Activated T-cell treated with anti-CD3 and anti-CD28 coated beads, Interleukin-2, amount 50 U/mL, for 48 hours (primary cell): Measurements from ENCODE around the gene ABAT.
A peak's percentile ranks its signal among the peaks of the same experiment; 100 is the strongest.
"Not testable (repeated sequence)": the region's sequence is repeated elsewhere in the genome, so short reads cannot be mapped to it uniquely, and the experiment has no call there.

Experiments
- DNase-seq, 2 experiments: peaks; one replicate each; pipeline ENCODE4 v3.0.0-alpha.2; 2020

The ABAT gene

DNA sequence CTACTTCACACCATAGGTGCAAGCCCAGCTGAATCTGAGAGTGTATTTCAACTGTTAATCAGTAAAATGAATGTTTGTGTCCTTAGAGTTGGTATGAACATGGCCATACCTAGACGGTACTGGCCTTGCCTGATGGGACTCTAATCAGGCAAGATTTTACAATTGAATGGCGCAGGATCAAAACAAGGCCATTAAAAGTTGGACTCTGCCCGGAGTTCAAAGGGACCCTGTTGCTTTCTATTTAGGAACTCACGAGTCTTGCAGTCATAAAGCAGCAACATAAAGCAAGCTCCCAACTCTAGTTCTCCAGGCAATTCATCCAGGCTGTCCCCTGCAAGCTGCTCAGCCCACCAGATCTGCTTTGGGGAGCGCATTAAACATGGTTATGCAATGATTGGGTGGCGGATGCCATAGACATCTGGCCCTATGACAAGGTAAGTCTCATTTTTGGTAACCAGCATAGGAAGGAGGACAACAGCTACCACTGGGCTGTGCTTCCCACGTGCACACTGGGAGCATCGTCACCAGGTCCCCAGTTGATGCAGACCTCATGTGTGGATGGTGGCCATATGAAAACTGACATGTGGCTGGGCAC, 114.3 kb downstream of the ABAT start:
- DNase-seq, result no peak

DNA sequence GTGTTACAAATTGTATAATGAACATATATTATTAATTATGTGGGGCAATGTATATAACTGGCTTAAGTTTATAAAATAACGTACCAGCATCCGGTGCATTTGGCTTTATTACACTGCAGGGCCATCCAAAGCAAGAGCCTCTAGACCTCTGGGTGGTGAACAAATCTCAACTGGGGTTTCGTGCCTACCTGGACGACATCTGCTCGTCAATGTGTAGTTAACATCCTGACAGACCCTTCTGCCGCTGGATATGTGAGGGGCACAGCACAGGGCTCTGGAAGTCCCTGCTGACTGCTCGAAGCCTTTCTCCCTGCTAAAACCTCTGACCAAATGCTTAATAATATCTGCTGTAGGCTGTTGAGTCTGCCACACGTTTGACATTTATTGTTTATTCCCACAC, 120.7 kb downstream of the ABAT start:
- DNase-seq, result no peak

DNA sequence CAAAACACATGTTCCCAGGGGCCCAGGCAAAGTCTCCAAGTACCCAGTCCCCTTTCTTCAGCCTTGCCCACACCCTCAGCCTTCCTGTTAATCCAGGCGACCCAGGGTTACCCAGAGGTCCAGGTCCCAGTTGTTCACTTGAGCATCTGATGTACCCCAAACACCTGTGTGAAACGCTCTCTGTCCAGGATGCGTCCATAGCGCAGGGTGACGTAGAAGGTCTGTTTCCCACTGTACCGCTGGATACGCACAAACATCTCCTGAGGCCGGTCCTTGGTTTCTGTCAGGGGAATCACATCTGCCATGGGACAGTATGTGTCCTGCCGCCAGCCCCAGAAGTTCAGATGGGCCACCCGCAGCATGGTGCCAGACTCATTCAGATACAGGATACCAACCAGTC, 121.4 kb downstream of the ABAT start:
- DNase-seq, result no peak

DNA sequence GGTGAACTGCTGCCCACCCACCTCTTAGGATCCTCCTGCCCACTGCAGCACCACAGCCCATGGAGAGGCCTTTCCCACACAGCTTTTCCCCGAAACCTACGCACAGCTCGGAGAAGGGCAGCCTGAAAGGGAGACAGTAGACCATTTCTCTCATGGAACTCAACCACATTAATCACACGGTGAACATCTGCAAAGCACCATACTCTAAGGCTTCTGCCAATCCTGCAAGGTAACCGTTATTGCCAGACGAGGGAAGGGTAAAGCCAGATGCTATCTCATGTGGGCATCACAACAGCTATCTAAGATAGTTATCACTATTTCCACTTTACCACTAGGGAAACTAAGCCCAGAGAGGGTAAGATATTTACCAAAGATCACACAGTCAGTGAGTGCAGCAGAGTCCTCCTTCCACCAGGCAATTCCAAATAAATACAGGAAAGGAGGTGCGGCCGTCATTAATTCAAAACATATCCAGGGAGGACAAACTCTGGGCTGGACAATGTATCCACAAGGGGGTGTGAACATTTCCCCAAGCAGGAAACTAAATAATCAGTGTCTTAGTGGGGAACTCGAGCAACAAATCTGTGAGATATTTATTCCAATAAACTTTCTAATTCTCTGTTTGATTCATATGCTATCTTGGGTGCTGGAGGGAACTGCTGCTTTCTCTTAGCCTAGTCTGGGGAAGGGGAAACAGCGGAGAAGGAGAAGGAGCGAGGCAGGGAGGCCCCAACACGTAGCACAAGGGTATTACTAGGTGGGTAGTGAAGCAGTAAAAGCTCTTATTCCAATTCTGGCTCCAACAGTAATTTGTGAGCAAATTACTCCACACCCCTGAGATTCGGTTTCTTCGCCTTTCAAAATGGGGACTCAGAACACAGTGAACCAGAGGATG, 122.3 kb downstream of the ABAT start:
- DNase-seq, result no peak

DNA sequence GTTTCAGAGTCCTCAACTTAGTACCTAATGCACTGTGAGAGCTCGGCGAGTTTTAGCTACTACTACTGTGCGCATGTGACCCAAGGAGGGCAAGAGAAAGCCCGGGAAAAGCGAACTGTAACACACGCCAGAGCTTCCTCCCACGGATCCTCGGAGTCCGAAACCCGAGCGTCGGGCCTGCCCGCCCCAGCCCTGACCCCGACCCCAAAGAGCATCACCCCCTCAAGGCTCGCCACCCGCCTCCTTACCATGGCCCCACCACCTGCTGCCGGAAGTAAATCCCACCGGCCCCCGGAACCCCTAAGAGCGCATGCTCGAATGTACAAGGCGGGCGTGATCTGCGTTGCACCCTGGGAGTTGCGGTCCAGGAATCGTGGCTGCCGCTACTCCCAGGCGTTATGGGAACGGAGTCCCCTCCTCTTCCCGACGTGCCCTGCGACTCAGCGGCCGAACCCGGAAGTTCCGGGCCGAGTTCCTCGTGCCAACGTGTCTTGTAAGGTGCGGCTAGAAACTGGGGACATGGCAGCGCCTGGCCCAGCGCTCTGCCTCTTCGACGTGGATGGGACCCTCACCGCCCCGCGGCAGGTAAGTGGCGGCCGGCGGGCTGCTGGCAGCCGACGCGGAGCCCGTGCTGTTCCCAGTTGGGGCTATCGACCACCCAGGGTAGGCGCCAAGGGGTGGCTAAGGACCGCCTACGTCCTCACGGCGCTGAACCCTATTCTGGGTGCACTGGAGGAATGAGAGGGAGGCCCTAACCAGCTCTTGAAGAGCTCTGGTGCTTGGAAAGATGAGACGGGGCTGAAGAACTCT, 123.2 kb downstream of the ABAT start, which contains the start of the genes PMM2 and TMEM186:
TSS of gene PMM2 (plus strand) at position 476 of the 810 bp plus-strand sequence. CDS start at position 520, 44 bp downstream.
TSS of gene TMEM186 (minus strand) at position 276 of the 810 bp plus-strand sequence. CDS start at position 251, 25 bp downstream.
- DNase-seq, result peak; percentile 93 to 95

DNA sequence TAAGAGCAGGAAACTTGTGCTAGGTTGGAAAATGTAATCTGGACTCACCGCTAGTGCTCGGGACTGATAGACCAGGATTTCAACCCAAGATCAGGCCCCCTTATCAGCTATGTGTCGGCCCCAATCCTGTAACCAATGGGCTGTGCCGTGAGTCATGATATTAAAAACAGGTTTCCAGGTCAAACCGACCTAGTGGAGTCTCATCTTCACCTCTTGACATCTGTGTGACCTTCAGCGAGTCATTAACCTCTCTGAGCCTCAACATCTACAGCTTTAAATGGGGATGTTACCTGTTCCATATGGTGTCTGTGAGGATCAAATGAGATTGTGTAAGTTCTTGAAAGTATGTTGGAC, 123.7 kb downstream of the ABAT start:
- DNase-seq, result no peak

DNA sequence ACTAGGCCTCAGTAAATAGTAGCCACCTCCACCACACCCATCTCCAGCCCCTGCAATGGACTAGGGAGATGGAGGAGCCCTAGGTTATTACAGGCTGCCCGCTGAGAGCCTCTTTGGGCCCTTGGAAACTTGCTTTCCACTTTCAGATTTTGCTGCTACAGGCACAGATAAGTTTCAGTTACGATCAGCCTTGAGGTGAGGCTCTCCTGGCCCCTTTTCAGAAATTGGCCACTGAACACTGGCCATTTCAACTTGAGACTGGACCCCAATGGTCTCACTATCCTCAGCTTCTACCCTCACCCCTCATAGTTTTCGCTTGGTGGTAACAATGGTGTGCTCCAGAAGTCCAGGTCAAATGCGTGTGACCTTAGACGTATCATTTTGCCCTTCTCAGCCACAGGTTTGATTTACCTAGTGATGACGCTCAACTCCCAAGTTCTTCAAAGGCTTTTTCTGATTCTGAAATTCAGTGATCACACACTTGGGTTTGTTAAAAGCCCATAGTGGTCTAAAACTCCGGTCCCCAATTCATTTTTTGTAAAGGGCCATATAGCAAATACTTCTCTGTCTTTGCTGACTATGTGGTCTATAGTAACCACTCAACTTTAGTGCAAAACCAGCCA, 124.2 kb downstream of the ABAT start:
- peak in 1 of 2 experiments; percentile 31 for DNase-seq

DNA sequence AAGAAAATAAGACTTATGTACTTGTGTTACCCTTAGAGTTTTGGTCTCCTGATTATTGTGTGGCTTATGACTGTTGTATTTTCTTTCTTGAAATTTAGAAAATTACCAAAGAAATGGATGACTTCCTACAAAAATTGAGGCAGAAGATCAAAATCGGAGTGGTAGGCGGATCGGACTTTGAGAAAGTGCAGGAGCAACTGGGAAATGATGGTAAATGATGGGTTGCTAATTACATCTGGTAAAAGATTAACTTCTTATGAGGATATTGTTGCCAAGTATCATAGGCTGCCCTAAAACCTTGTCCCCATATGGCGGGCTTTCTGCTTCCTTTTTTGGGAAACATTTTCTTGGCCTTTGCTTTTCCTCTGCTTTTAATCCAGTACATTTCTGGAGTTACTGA, 127.3 kb downstream of the ABAT start:
- no peak for DNase-seq

DNA sequence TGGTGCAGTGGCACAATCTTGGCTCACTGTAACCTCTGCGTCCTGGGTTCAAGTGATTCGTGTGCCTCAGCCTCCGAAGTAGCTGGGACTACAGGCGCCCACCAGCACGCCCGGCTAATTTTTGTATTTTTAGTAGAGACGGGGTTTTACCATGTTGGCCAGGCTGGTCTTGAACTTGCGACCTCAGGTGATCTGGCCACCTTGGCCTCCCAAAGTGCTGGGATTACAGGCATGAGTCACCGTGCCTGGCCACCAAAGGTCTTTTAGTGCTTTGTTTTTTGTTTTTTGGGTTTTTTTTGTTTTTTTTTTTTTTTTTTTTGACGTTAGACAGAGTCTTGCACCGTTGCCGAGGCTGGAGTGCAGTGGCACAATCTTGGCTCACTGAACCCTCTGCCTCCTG, 129.3 kb downstream of the ABAT start:
- DNase-seq, result not testable (repeated sequence)

DNA sequence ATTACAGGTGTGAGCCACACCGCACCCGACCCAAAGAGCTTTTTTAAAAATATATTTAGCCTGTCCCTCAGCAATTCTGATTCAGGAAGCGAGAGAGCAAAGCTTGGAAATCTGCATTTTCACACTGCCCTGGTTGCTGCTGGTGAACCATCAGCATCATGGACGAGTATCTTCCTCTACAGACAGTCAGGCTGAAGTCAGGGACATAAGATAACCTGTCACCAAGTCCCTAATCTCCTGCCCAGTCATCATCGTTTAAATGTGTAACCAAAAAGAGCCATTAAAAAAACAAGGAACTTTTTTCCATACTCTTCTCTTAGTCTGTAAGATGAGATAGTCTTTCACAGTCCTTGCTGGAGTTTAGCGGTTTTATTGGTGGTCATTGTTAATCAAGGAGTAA, 129.9 kb downstream of the ABAT start:
- DNase-seq, result no peak

DNA sequence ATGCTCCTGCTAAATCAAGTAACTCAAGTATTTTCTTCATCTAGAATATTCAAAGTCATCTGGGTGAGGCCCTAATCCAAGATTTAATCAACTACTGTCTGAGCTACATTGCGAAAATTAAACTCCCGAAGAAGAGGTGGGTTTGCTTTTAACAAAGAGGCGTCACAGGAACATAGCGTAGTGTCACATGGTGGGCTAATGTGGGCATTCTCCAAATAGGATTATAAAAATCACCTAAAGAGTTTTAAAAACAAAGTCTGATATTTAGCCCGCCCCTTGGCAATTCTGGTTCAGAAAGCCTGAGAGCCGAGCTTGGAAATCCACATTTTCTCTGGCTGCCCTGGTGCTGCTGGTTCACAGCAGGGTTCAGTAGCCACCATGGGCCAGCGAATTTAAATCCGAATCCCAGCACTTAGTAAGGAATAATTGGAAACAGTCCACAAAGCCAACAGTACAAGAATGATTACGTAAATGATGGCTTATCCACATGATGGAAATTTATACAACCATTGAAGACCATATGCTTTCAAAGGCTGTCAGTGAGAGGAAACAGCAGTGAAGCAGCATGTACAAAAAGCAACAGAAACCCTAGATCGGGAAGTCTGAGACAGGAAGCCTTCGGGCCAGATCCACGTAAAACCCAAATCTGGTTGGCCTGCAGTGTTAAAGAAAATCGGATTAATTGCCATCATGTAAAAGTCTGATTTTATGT, 132.0 kb downstream of the ABAT start:
- DNase-seq, result no peak

DNA sequence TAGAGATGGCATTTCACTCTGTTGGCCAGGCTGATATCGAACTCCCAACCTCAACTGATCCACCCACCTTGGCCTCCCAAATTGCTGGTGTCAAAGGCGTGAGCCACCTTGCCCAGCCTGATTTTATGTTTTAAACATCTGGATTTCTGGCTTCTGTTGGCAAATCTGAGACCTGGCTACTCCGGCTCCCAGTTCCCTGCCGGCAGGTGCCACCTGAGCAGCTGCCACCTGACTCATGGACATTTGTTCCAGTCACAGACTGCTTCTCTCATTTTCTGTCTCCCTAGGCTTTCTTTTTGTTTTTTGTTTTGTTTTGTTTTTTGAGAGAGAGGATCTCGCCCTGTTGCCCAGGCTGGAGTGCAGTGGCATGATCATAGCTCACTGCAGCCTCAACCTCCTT, 132.8 kb downstream of the ABAT start:
- no peak for DNase-seq

DNA sequence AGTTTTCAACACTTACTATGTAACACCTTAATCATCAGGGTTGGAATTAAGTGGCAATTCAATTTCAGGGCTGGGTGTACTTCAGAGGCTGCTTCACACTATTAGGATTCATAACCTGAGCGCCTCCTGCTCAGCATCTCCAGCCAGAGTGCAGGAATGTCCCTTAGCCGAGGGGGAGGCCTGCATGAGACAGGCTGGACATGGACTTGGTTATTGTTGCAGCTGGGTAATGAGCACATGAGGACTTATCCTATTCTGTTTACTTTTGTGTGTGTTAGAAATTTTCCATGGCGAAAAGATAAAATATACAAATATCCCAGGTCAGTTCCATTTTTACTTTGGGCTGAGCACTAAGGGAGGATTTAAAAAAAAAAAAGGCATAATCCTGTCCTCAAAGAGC, 133.6 kb downstream of the ABAT start:
- no peak for DNase-seq

DNA sequence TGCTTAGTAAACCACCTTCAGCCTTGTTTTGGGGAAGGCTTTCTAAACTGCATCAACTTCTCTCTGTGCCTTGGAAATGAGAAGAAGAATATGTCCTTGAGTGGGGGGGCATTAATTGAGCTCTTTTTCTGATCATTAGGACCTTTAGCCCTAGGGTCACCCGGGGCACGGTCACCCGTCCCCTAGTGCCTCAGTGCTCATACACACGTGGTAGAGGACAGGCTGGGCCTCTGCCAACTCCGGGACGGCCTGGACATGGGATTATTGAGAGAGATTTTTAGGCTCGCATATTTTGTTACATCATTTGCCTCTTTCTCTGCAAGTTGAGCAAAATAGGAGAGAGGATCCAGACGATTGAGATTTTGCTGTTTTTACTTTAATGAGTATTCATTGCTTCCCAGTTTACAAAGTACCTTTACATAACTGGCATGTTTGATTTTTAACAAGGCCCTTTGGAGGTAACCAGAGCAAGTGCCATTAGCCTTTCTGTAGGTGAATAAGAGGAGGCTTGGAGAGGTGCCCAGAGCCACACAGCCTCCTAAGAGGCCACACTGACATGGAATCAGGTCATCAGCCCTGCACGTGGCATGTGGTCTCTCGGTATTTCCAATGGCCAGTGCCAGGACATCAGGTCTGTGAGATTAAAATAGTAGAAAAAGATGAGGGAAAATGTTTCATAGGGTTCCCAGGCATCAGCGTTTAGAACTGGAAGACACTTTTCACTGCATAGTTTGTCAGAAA, 134.4 kb downstream of the ABAT start:
- no peak for DNase-seq

DNA sequence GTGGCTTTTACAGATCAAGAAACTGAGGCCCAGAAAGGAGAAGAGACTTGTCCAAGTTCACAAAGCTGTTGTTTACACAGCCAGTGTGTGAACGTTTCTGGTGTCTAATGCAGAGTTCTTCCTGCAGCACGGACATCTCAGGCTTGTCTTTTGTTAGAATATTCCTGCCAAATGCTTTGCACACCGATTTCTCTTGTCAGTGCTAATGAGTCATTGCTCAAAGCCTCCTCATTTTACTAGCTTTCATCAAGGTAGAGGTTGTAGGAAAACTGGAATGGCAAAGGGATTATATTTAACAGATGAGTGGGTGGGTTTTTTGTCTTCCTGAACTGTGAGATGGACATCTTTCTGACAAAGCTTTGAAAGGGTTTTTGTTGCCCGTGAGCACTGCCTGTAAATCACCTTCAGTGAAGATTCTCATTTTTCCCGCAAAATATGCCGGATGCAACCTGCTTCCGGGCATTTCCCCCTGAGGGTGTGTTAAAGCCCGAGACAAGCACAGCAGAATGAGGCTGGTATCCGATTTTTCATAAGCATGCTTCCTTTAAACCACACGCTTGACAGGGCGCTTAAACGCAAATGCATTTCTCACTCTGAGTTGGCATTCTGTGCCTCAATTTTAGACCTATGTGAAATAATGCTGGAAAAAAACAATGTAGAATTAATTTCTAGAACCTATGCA, 137.9 kb downstream of the ABAT start:
- no peak for DNase-seq

DNA sequence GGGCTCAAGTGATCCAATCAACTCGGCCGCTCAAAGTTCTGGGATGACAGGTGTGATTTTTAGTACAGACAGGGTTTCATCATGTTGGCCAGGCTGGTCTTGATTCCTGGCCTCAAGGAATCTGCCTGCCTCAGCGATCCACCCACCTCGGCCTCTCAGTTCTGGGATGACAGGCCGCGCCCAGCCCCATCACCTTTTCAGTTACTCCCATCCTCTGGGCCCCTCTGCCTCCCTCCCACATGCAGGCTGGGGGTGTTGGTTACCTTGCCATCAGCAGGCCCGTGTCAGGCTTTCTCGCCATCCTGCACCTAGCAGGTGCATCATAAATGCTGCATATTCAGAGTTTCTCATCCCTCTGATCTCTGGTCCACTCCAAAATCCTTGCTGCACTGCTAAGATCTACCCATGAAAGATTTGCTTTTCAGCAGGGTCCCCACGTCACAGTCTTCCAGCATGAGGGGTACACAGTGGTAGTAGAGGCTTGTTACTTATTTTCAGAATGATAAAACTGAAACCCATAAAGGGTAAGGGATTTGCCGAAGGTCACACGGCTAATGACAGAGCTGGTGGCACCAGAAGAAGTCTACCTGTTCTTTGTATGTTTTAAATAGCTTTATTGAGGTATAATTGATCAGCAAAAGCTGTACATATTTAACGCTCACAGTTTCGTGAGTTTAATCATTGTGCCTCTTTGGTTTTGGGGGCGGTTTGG, 139.8 kb downstream of the ABAT start:
- no peak for DNase-seq

DNA sequence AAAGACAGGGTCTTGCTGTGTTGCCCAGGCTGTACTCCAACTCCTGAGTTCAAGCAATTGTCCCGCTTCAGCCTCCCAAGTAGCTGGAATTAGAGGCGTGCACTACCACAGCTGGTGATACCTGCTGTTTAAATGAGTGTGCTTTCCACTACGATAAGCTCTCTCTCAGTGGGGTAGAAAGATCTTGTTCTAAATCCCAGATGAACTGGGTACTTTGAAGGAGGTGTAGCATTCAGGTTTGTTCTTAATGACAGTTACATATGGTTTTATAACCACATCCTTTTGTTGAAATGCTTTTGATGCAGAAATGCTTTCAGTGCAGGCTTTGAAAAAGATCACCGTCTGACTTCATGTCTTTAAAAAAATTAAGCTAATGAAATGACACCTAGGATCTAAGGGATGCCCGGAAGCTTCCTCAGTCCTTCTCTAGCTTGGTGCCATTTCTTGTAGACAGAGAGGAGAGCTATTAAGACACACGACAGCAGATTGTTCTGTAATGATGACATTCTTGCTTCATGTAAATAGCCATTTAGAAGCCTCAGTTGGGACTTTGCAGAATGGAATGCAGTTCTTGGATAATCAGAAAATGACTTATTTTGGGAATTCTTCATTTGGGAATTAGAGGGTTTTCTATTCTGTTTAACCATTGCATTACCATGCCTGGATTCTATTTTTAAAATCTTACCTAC, 142.7 kb downstream of the ABAT start:
- DNase-seq, result no peak

DNA sequence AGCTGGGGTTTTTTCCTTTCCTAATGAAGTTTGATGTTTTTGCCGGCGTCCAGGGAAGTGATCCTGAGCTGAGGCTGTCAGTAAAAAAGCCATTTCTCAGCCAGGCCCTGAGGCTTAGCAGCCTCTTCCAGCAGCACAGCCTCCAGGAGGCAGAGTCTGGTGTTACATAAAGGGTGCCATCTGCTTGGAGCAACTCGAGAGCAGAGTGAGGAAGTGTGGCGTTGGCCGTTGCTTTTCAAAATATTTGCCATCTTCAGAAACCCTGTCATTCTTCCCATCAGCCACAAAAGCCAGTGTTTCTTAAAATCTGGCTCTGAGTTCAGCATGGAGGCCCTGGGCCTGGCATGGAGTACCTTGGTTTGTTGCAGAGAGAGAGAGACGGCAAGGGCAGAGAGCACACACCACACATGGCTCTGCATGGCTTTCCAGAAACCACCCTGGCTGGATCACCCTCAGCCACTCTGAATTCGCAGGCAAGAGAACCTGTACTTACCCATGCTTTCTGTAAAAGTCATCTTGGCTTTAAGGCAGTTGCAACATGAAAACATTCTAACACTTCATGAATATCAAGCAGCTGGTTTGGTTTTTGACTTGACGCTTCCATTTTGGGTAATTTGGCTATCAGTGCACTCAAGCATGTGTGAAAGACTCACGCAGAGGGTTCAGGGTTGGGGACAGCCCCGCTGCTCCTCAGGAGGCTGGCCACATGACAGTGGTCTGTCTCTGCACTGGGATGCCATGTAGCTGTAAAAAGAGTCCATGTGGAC, 144.3 kb downstream of the ABAT start:
- DNase-seq, result no peak
